NCI-H2107 treated with DMSO at 0.1 percent for 48 hours (cell line): ENCODE data around the gene ZNF182.
"Not testable (repeated sequence)": the region's sequence is repeated elsewhere in the genome, so short reads cannot be mapped to it uniquely, and the experiment has no call there.

ENCODE experiments used
- DNase-seq: peaks from one replicate; lab custom pipeline; 2025; ENCODE audit not compliant: unreplicated experiment; lab: John Stamatoyannopoulos, UW

The ZNF182 gene

GRCh38 chrX:48002319-48002718 lies 1.5 kb downstream of the ZNF182 start:
- no peak for DNase-seq

DNA sequence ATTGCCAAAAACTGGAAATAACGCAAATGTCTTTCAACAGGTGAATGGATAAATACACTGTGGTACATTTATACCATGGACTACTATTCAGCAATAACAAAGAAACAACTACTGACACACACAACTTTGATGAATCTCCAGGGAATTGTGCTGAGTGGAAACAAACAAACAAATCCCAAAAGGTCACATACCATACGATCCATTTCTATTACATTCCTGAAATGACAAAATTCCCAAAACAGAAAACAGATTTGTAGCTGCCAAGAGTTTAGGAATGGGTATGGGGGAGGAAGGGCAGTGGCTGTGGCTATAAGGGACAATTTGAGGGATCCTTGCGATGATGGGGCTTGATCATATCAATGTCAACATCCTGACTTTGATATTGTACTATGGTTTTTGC lies 2.5 kb downstream of the ZNF182 start:
- no peak for DNase-seq

- no peak for DNase-seq
Measured at GRCh38 chrX:47992669-47993068, 11.1 kb downstream of the ZNF182 start.

GRCh38 chrX:47992095-47992380 lies 11.8 kb downstream of the ZNF182 start:
- no peak for DNase-seq

DNA sequence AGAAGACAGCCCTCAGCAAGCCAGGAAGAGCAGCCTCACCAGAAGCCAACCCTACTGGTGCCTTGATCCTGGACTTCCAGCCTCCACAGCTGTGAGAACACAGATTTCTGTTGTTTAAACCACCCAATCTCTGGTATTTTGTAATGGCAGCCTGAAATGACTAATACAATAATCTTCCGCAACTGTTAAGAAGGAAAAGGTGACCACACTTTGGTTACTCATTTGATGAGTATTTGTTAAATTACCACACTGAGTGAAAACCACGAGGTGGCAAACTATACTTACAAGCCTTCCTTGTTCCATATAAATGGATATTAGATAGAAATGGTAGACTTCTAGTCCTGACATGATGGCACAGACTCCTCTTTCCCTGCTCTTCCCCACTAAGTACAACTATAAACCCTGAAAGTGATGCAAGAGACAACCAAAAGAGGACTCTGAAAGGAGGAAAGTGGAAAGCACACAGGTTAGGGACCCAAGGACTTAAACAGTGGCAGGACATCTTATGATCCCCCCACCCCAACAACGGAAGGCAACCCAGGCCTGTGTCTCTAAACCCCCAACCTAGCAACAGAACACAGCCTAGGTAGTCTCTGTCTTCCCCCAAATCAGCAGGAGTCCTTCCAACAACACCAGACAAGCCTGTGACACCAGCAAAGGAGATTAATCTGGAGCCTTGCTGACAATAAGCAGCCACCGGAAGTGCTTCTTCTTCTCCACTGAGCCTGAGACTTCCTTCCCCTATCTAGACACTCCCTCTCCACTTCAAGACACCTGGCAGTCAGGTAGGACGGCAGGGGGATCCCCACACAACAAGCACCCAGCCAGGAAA lies 12.3 kb downstream of the ZNF182 start:
- DNase-seq, result no peak

DNA sequence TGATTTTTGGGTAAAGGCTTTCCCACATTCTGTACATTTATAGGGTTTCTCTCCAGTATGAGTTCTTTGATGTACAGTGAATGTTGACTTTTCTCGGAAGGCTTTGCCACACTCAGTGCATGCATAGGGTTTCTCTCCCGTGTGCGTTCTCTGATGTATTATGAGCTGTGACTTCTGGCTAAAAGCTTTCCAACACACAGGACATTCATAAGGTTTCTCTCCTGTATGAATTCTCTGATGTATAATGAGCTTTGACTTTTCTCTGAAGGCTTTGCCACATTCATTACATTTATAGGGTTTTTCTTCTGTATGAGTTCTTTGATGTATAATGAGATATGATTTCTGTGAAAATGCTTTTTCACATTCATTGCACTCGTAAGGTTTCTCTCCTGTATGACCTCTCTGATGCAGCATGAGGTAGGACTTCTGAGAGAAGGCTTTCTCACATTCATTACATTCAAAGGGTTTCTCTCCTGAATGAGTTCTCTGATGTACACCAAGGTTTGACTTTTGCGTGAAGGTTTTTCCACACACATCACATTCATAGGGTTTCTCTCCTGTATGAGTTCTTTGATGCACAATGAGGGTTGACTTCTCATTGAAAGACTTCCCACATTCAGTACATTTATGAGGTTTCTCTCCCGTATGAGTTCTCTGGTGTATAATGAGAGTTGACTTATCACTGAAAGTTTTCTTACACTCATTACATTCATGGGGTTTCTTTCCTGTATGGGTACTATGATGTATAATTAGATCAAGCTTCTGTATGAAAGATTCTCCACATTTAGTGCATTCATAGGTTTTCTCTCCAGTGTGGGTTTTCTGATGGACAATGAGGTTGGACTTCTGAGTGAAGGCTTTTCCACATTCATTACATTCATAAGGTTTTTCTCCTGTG lies 27.3 kb downstream of the ZNF182 start:
- DNase-seq, result no peak

DNA sequence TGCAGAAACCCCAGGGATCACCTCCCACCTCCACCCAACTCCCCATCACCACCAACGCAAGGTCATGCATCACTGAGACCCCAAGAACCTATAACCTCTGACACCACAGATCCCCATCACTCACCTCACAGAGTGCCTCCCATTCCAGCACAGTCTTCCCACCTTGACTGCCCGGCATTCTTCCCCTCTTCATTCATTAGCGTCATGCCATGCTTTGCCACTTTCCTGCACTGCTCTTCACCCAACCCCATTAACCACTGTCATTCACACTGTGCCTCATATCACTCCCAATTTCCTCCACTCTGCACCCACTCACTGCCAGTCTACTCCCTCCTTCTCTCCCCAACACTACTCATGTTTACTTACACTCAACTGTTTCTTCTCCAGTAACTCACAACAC lies 30.6 kb downstream of the ZNF182 start:
- DNase-seq, result no peak

DNA sequence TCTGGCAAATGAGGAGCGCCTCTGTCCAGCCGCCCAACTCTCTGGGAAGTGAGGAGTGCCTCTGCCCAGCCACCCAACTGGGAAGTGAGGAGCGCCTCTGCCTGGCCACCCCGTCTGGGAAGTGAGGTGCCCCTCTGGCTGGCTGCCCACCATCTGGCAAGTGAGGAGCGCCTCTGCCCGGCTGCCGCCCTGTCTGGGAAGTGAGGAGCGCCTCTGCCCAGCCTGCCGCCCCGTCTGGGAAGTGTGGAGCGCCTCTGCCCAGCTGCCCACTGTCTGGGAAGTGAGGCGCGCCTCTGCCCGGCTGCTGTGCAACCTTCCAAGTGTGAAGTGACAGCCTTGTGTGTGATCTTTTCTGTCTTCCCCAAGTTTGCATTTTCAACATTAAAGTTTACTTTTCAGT lies 38.3 kb downstream of the ZNF182 start:
- DNase-seq, result not testable (repeated sequence)

GRCh38 chrX:47961830-47962229 lies 42.0 kb downstream of the ZNF182 start:
- DNase-seq, result not testable (repeated sequence)

DNA sequence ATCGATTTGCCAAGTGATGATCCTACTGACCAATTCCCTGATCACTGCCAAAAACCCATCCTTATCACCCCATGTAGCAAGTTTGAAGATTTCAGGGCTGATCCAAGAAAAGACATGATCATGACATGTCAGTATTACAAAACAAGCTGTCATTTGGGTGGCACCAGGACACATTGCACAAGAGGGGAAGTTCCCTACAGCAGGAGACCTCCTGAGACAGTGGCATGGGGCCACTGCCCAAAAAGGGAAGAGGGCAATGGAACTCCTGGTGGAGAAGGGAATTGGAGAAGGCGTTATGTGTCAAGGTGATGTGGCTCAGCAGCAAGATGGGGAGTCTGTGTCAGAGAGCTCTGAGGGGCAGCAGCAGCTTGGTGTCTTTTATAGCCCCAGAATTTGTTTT lies 43.4 kb downstream of the ZNF182 start:
- DNase-seq, result no peak

- DNase-seq, result no peak
Measured at GRCh38 chrX:47958761-47959342, 44.9 kb downstream of the ZNF182 start.

DNA sequence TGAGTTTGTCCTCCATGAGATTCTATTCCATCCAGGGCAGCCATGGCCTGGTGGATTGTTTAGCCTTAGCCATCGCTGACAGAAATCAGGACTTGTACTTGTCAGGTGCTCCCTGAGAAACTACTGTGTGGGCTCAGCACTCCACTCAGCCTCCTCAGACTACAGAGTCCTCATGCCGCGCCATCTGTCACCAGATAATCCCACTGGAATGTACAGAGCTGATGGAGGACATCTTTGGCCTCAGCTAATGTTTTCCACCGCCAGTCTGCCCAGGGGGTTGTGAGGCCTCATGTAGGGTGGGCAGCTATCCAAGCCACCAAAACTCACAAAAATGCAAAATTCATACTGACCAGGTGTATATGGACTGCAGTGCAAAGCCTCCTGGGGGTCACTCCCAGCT lies 45.6 kb downstream of the ZNF182 start:
- not testable (repeated sequence) for DNase-seq

GRCh38 chrX:47956016-47956415 lies 47.8 kb downstream of the ZNF182 start:
- DNase-seq, result no peak

- DNase-seq, result not testable (repeated sequence)
Measured at GRCh38 chrX:47955295-47955694, 48.5 kb downstream of the ZNF182 start.

GRCh38 chrX:47941423-47941822 lies 62.4 kb downstream of the ZNF182 start:
- no peak for DNase-seq

- no peak for DNase-seq
Measured at GRCh38 chrX:47940448-47940847, 63.3 kb downstream of the ZNF182 start.

DNA sequence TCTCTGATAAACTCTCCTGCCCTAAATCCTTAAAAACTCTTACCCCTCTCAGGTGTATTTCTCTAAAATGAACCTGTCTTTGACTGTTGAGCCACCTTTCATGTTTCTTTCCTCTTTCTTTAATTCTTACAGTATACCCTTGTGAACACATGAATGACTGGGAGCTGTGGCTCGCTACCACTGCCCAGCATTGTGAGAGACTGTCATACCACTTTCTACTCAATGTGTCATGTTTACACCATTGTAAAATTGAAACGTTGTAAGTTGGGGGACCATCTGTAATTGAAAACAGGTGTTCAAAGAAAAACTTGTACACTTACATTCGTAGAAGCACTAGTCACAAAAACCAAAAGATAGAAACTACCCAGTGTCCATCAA lies 66.9 kb downstream of the ZNF182 start:
- no peak for DNase-seq

DNA sequence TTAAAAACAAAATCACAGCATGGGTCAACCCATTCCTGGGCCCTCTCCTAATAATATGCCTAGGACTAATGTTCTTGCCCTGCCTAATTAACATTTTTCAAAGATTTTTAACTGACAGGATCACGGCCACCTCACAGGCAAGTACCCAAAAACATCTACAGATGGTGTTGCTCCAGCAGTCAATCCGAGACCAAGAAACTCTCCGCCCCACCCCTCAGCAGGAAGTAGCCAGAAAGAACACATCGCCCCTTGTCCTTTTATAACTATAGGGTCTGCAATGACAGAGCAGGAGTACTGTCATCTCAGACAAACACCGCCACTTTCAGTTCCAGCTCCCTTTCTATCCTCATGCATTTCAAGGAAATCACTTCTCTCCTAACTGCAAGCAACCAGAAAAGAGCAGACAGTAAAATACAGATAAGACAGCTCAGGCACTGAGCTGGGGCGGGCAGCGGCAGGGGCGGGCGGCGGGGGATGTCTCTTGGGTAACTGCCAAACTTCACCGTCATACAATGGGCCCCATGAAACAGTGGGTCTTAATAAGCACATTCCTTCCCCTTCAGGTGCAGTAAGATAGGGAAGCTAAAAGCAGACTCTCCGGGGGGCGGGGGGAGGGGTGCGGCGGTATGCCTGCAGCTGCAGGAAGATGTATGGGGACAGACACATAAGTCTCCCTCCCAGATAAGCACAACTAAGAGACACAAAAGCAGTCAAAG lies 67.4 kb downstream of the ZNF182 start:
- DNase-seq, result no peak

DNA sequence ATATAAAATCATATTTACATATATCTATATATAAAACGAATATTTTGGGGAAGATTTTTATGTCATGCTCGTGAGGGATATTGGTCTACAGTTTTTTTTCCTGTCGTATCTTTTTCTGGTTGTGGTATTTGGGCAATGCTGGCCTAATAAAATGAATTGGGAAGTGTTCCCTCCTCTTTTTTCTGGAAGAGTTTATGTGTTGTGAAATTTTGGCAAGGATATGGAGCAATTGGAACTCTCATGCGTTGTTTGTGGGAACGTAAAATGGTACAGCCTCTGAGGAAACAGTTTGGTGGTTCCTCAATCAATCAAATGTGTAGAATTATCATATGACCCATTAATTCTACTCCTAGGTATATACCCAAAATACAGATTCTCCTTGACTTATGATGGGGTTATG lies 69.8 kb downstream of the ZNF182 start:
- DNase-seq, result no peak

DNA sequence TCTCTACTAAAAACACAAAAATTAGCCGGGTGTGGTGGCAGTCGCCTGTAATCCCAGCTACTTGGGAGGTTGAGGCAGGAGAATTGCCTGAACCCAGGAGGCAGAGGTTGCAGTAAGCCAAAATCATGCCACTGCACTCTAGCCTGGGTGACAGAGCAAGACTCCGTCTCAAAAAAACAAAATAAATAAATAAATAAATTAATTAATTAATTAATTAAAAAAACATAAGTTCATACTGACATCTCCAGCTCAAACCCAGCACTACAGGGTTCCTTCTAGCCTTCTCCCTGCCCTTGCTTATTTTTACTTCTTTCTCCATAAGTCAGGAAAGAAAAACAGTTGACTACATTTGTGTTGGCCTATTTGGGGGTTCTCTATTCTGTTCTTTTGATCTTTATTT lies 71.8 kb downstream of the ZNF182 start:
- DNase-seq, result not testable (repeated sequence)

DNA sequence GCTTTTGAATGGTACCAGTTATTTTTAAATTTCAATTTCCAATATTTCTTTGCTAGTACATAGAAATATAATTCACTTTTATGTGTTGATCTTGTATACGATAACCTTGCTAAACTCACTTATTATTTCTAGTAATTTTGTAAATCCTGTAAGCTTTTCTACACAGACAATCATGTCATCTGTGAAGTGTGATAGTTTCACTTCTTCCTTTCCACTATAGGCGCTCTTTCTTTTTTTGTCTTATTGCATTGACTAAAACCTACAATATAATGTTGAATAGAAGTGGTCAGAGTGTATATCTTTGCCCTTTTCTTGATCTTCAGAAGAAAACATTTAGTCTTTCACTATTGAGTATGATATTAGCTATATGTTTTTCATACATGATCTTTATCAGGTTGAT lies 76.6 kb downstream of the ZNF182 start:
- no peak for DNase-seq
